OCI-LY1 (cell line): ENCODE data around the gene PNMT.
"Not testable (repeated sequence)": the region's sequence is repeated elsewhere in the genome, so short reads cannot be mapped to it uniquely, and the experiment has no call there.

Experiments
- H2AFZ ChIP-seq: fragments of 200-600 bp; sonication (generic), shearing (Covaris generic); 2 replicates; pipeline ENCODE4 v1.6.0; 2014; ENCODE audit warnings: antibody characterized with exemption, mild to moderate bottlenecking, low read length
- H3F3A ChIP-seq: fragments of 200-600 bp; sonication (generic), shearing (Covaris generic); 2 replicates; pipeline ENCODE4 v1.6.0; 2014; ENCODE audit warnings: mild to moderate bottlenecking, antibody characterized with exemption, low read length, moderate library complexity; ENCODE audit not compliant: insufficient read depth
- H3K27ac ChIP-seq: fragments of 200-600 bp; sonication (generic); 2 replicates; pipeline ENCODE4 v1.5.1; 2014; ENCODE audit warnings: low read length, mixed run types, mild to moderate bottlenecking, low read depth; ENCODE audit not compliant: poor library complexity, severe bottlenecking
- H3K27me3 ChIP-seq: fragments of 200-600 bp; sonication (generic); 2 replicates; pipeline ENCODE4 v1.6.0; 2014; ENCODE audit warnings: antibody characterized with exemption, mild to moderate bottlenecking, low read length, moderate library complexity; ENCODE audit not compliant: insufficient read depth
- H3K36me3 ChIP-seq: fragments of 200-600 bp; sonication (generic); 2 replicates; pipeline ENCODE4 v1.6.1; 2014; ENCODE audit warnings: mild to moderate bottlenecking, antibody characterized with exemption, low read length, moderate library complexity, mixed read lengths; ENCODE audit not compliant: insufficient read depth
- H3K4me1 ChIP-seq: fragments of 200-600 bp; sonication (generic); 2 replicates; pipeline ENCODE4 v1.5.1; 2014; ENCODE audit warnings: mild to moderate bottlenecking, low read length, moderate library complexity; ENCODE audit not compliant: insufficient read depth, severe bottlenecking
- H3K4me2 ChIP-seq: fragments of 200-600 bp; sonication (generic), shearing (Covaris generic); 2 replicates; pipeline ENCODE4 v1.6.1; 2014; ENCODE audit warnings: low read length
- H3K4me3 ChIP-seq: fragments of 200-600 bp; sonication (generic); 2 replicates; pipeline ENCODE4 v1.5.1; 2014; ENCODE audit warnings: low read length, low read depth, mild to moderate bottlenecking, mixed read lengths; ENCODE audit not compliant: poor library complexity, severe bottlenecking
- H3K79me2 ChIP-seq: fragments of 200-600 bp; shearing (Covaris generic); 2 replicates; pipeline ENCODE4 v1.6.1; 2016; ENCODE audit warnings: mixed run types, low read length, mixed read lengths; ENCODE audit not compliant: insufficient read depth
- H3K9ac ChIP-seq: fragments of 200-600 bp; sonication (generic), shearing (Covaris generic); 2 replicates; pipeline ENCODE4 v1.6.1; 2014; ENCODE audit warnings: mild to moderate bottlenecking, low read length, mixed read lengths
- H3K9me2 ChIP-seq: fragments of 200-600 bp; sonication (generic), shearing (Covaris generic); 2 replicates; pipeline ENCODE4 v1.6.1; 2014; ENCODE audit warnings: low read depth, mild to moderate bottlenecking, low read length, mixed read lengths
- H3K9me3 ChIP-seq: fragments of 200-600 bp; shearing (Covaris generic); 2 replicates; pipeline ENCODE4 v1.6.1; 2014; ENCODE audit warnings: low read length, mixed read lengths
- H4K20me1 ChIP-seq: fragments of 200-600 bp; sonication (generic), shearing (Covaris generic); 2 replicates; pipeline ENCODE4 v1.6.0; 2016; ENCODE audit warnings: mild to moderate bottlenecking, low read length; ENCODE audit not compliant: insufficient read depth
- CTCF ChIP-seq: fragments of 200-600 bp; sonication (generic), shearing (Covaris generic); IDR thresholded peaks from 2 replicates; pipeline ENCODE4 v1.5.1; 2017; ENCODE audit warnings: mild to moderate bottlenecking, antibody characterized with exemption, low read length, moderate library complexity, mixed read lengths
- EZH2 ChIP-seq: fragments of 200-600 bp; sonication (generic), shearing (Covaris generic); IDR thresholded peaks from 2 replicates; pipeline ENCODE4 v1.8.0; 2017; ENCODE audit warnings: borderline replicate concordance, mixed run types, mild to moderate bottlenecking, antibody characterized with exemption, low read length, moderate library complexity, mixed read lengths

The PNMT gene

DNA sequence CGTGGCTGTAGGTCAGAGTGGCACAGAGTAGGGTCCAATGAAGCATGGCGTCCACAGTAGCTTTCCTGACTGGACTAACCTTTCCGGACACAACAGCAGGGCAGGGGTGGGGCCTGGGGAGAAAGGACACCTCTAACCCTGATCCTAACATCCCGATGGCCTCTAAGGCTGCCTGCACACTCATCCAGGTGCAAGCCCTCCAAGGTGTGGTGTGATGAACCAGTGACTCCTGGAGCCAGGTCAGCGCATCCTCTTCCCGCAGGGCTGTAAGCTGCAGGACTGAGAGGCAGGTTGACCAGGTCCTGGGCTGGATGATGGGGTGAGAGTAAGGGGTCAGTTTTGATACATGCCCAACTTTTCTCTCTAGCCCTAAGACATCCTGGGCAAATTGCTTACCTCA, 28.5 kb downstream of the PNMT start:
- Histone ChIP-seq H3F3A (no peaks in the 10 kb centered on the region), H3K4me1 (no peaks in the 10 kb centered on the region), H3K4me2 (no peak overlapping the region), H3K27ac (no peak overlapping the region), H4K20me1 (no peaks in the 10 kb centered on the region), H3K9ac (no peak overlapping the region), H3K79me2 (no peaks in the 10 kb centered on the region), H2AFZ (no peak overlapping the region), H3K9me2 (no peaks in the 10 kb centered on the region), H3K4me3 (no peak overlapping the region), H3K36me3 (no peaks in the 10 kb centered on the region; the same call in 1 of the 2 replicates), H3K27me3 (no peaks in the 10 kb centered on the region), H3K9me3 (no peaks in the 10 kb centered on the region)
- TF ChIP-seq CTCF, result no peak
- no peak for TF ChIP-seq EZH2

GRCh38 chr17:39697961-39698360, 29.7 kb downstream of the PNMT start:
- H3F3A ChIP-seq, result no peaks in the 10 kb centered on the region
- H2AFZ ChIP-seq, result no peak overlapping the region
- no peaks in the 10 kb centered on the region for H3K27me3 ChIP-seq
- H3K9me3 ChIP-seq, result no peaks in the 10 kb centered on the region
- H3K9me2 ChIP-seq, result no peaks in the 10 kb centered on the region
- no peak overlapping the region for H3K4me2 ChIP-seq
- H3K9ac ChIP-seq, result no peak overlapping the region
- H3K36me3 ChIP-seq, result no peaks in the 10 kb centered on the region; the same call in 1 of the 2 replicates
- no peaks in the 10 kb centered on the region for H4K20me1 ChIP-seq
- TF ChIP-seq CTCF, result no peak
- TF ChIP-seq EZH2, result no peak
- H3K4me3 ChIP-seq, result no peak overlapping the region
- no peak overlapping the region for H3K27ac ChIP-seq
- H3K4me1 ChIP-seq, result no peaks in the 10 kb centered on the region
- no peaks in the 10 kb centered on the region for H3K79me2 ChIP-seq

- H2AFZ ChIP-seq, H3K36me3 ChIP-seq, H3K4me2 ChIP-seq, H3K9ac ChIP-seq, H3K27me3 ChIP-seq, H3K27ac ChIP-seq, H3K4me1 ChIP-seq, H3F3A ChIP-seq, H3K79me2 ChIP-seq, H4K20me1 ChIP-seq, H3K4me3 ChIP-seq, H3K9me2 ChIP-seq, H3K9me3 ChIP-seq: not testable (repeated sequence)
Measured at GRCh38 chr17:39699157-39699817, 31.0 kb downstream of the PNMT start.

DNA sequence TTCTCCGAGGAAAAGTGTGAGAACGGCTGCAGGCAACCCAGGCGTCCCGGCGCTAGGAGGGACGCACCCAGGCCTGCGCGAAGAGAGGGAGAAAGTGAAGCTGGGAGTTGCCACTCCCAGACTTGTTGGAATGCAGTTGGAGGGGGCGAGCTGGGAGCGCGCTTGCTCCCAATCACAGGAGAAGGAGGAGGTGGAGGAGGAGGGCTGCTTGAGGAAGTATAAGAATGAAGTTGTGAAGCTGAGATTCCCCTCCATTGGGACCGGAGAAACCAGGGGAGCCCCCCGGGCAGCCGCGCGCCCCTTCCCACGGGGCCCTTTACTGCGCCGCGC, 31.5 kb downstream of the PNMT start, which contains the start of gene ERBB2:
TSS of gene ERBB2 (plus strand) at position 247 of the 330 bp plus-strand sequence. CDS start 175 bp downstream, outside the sequence.
- H3K4me2 ChIP-seq, result no peak within 1 kb of the TSS
- no peaks in the 10 kb centered on the region for H3K27me3 ChIP-seq
- H3K9me2 ChIP-seq, result no peaks in the 10 kb centered on the region
- H2AFZ ChIP-seq, result no peak within 1 kb of the TSS
- H3K27ac ChIP-seq, result no peak within 1 kb of the TSS
- no peaks in the 10 kb centered on the region for H3K9me3 ChIP-seq
- no peak within 1 kb of the TSS for H3K4me3 ChIP-seq
- H3K36me3 ChIP-seq, result no peaks in the 10 kb centered on the region; the same call in 1 of the 2 replicates
- no peaks in the 10 kb centered on the region for H3K79me2 ChIP-seq
- no peaks in the 10 kb centered on the region for H4K20me1 ChIP-seq
- no peaks in the 10 kb centered on the region for H3F3A ChIP-seq
- no peak within 1 kb of the TSS for H3K9ac ChIP-seq
- H3K4me1 ChIP-seq, result no peaks in the 10 kb centered on the region
- TF ChIP-seq EZH2 (no peak), CTCF (no peak)
